LHCN-M2 (cell line): ENCODE measurements around the gene SMIM23. TPM values are rescaled to one million over a fixed set of nuclear protein-coding genes. Genes with fewer than 3 reads are reported as not detected.
"Not testable (repeated sequence)": the region's sequence is repeated elsewhere in the genome, so short reads cannot be mapped to it uniquely, and the experiment has no call there.

Experiments used
- DNase-seq: peaks from one replicate; pipeline ENCODE4 v3.0.0-alpha.2; 2012; ENCODE audit warnings: low read depth
- total RNA-seq: library from RNA; depleted of rRNA; stranded (reverse); fragments of >200 nt; gene quantifications from 2 replicates; pipeline ENCODE4 v1.2.3, GENCODE V29; 2014

Gene SMIM23
- total RNA-seq, 1 experiment from 2014 or later = not detected

DNA sequence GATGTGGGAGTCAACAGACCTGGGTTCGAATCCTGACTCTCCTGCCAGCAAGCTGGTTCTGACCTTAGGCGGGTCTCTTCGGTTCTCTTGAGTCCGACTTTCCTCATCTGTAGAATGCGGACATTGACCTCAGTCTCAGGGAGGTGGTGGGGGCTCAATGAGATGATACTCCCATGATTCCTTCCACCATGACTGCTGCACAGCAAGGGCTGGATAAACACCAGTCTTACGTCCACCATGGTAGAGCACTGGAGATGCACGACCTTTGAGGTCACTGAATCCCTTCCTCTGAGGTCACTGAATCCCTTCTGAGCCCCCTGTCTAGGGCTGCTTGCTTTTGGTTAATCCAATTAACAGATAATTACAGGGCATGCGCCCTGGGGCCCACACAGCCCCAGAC lies 12.5 kb upstream of the SMIM23 start:
- DNase-seq = no peak

GRCh38 chr5:171774418-171774817 lies 11.2 kb upstream of the SMIM23 start:
- no peak for DNase-seq

DNA sequence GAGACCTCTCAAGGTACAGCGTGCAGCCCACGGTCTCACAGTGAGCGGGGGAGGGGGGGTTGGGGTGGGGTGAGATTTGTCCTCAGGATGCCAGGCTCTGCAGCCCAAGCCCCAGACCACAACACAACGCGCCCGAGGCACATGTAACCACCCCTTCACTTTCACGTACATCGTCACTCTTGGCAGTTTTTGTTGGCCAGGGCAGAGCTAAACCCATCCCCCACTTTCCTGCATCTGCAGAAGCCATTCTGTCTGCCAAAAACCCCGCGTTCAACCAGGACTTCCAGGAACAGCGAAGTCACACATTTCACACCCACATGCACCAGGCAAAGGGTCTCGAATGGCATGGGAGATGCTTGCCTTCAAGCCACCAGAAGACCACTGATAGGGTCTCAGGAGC lies 9.4 kb upstream of the SMIM23 start:
- DNase-seq = no peak

DNA sequence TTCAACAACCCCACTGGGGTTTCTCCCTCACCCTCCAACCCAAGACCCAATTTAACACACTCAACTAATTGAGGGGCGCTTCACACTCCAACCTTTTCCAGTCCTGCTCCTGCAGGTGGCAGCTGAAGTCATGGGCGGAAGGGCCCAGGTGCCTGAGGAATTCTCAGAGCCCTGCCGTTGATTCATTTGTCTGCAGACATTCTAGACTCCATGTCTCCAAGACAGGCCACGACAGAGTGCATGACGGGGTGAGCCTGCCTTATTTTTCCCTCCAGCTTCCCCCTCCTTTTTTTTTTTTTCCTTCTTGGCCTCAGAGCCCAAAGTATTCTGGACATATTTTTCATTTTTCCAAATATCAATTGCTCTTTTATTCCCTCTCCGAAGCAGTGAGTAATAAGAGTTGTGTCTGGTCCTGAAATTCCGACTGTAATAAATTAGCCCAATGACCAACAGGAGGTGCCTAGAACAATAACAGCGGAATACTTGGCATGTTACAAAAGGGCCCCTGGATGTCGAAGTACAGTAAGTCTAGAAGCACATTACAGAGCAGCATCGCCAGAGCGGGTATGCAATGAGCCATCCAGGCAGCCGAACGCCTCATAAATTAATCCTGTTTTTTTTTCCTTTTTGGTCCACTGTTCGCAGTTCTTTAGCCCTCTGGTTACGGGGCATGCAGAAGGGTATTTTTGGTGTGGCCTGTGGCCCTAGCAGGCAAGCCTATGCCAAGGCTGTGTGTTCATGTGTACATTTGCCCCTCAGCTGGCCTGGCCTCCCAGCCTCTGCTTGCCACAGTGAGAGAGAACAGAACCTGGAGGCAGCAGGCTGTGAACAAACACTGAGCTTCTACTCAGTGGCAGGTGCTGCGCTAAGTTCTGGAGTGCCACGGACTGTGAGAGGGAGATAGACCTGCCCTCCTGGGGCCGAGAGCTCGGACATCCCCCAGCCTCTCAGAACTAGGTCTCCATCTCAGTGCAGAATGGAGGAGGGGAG lies 8.6 kb upstream of the SMIM23 start:
- no peak for DNase-seq

DNA sequence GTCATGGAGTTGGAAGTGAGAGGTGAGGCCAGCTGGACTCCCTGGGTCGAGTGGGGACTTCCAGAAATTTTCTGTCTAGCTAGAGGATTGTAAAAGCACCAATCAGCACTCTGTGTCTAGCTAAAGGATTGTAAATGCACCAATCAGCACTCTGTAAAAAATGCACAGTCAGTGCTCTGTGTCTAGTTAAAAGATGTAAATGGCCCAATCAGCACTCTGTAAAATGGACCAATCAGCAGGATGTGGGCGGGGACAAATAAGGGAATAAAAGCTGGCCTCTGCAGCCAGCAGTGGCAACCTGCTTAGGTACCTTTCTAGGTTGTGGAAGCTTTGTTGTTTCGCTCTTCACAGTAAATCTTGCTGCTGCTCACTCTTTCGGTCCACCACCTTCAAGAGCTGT lies 3.9 kb upstream of the SMIM23 start:
- DNase-seq = not testable (repeated sequence)

DNA sequence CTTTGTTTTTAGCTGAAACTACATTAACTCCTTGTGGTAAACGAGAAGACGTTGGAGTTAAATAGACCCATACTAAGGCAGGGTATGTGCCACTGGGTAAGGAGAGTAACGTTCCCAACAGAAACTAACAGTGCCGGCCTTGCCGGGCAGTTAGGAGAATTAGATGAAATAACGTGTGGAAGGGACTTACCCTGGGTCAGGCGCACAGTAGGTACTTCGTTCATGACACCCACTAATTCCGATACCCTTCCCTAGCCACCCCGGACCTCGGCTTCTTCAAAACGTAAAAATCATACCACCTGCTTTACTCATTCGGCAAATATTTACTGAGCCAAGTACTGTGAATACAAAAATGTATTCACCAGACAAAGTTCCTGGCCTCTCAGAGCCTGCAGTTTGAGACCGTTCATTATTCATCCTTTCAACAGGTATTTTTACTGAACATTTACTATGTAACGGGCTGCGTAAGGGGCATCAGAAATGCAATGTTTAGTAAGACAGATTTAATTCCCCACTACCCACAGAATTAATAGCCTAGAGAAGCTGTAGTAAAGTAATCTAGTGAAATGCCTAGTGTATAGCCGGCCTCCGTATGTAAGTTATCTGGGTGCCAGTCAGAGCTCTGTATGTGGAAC lies 3.2 kb upstream of the SMIM23 start:
- no peak for DNase-seq

DNA sequence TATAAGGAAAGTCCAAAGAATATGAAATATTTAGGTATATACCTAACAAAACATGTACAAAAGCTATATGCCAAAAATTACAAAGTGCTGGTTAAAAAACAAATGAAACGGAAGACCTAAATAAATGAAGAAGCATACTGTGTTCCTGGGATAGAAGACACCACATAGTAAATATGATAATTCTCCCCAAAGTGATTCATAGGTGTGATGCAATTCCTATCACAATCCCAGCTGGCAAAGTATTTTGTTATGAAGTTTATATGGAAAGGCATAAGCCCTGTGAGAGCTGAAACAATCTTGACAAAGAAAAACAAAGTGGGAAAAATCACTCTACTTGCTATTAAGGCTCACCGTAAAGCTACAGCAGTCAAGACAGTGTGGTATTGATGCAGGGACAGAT lies 2.6 kb upstream of the SMIM23 start:
- peak; percentile 29 for DNase-seq

GRCh38 chr5:171789353-171789752 lies 3.7 kb downstream of the SMIM23 start:
- no peak for DNase-seq

DNA sequence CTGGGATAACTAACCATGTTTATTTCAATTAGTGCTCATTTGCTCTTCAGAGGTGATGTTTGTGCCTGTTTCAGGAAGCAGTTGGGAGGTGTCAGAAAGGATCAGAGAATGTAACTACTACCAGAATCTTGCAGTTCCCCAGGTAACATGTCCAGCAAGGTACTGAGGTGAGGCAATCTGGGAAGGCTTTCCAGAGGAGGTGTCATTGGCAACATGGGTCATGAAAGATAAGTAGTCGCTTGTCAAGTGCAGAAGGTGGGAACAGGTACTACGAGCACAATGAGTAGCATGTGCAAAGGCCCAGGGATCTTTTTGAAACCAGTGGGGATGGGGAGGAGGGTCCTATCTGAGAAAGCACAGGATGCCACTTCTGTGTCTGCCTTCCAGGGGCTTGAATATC lies 4.8 kb downstream of the SMIM23 start:
- no peak for DNase-seq

- no peak for DNase-seq
These were observed 8.9 kb downstream of the SMIM23 start for GRCh38 chr5:171794470-171794960.

DNA sequence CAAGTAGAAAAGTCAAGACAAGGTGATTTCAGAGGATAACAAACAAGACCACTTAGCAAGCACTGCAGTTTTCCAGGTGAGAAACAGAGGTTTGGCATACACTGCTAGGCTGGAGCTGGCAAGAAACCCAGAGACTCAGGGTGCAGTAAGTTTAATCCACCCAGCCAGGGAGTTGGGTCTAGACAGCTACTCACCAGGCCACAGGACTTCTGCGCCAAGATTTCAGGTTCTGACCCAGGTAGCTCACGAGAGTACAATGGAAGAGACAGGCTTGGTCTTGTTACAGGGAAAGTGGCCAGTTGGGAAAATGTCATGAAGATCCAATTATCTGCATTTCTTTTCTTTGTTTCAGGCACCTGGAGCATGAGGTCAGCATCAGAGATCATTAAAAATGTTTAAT lies 9.8 kb downstream of the SMIM23 start:
- no peak for DNase-seq

DNA sequence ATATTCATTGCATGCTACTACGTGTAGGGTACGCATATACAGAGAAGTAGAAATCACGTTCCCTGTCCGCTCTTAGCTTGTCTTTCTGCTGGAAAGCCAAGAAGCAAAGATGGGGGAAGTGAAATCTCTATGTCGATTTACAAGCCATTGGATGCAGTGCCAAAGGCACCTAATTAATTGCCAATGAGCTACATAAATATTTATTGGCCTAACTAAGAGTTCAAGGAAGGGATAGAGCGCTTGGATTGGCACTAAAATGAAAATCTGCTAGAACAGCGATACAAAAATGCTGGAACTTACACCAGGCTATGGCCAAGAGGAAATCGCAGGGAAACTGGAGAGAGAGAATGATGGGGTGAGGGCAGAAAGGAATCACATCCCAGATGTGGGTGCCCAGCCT lies 10.8 kb downstream of the SMIM23 start:
- DNase-seq = no peak

- DNase-seq = no peak
These were observed 11.9 kb downstream of the SMIM23 start for GRCh38 chr5:171797543-171797942.

DNA sequence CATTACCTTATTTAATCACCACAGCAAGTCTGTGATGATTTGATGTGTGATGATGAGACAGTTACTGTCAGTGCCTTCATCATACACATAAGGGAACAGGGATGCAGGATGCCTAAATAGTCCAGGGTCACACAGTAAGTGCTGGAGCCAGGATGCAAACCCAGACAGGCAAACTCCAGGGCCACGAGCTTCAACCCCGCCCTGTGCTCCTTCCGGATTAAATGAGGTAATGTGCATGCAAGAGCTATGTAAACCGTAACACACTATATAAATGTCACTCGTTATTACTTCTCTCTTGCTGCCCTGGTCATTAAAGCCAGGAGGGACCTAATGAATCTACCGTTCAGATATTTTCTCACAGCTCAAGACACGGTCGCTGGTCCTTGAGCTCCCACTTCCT lies 12.8 kb downstream of the SMIM23 start:
- DNase-seq = no peak

- no peak for DNase-seq
These were observed 16.2 kb downstream of the SMIM23 start for GRCh38 chr5:171801839-171802238.

GRCh38 chr5:171805746-171806145 lies 20.1 kb downstream of the SMIM23 start:
- DNase-seq = no peak

- no peak for DNase-seq
These were observed 21.5 kb downstream of the SMIM23 start for GRCh38 chr5:171806976-171807747.

GRCh38 chr5:171808453-171808852 lies 22.8 kb downstream of the SMIM23 start:
- DNase-seq = no peak

GRCh38 chr5:171808951-171809350 lies 23.3 kb downstream of the SMIM23 start:
- DNase-seq = peak; percentile 9

DNA sequence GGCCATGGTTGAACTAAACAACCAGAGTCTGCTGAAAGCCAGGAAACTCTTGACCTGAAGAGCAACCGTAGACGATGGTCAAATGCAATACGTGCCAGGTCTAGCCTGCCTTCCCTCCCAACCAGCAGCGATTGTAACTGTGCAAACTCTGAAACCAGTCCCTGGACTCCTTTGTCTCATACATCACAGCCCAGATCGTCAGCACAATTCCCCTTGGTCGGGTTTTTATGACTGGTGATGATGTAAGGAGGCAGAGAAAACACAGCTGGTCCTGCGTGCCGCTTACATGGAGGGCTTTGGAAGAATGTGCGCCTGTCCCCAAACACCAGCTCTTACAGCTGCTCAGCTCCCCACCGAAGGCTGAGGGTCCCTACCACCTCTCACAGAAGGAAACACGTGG lies 24.6 kb downstream of the SMIM23 start:
- DNase-seq = no peak

- no peak for DNase-seq
These were observed 27.7 kb downstream of the SMIM23 start for GRCh38 chr5:171813270-171813669.
